ENCODE results near the gene DDX1. TPM values are rescaled to one million over a fixed set of nuclear protein-coding genes. Genes with fewer than 3 reads are reported as not detected.

Gene DDX1
- total RNA-seq, 1 donor from 2014 or later = 100 TPM

- Mint-ChIP-seq H3K4me3 (ENCODE audit: unreplicated experiment) (no peak overlapping the region), H3K4me1 (ENCODE audit: unreplicated experiment) (peaks cover 18% of the 10 kb centered on the region), H3K27ac (ENCODE audit: unreplicated experiment) (no peak overlapping the region), H3K9me3 (ENCODE audit: unreplicated experiment) (no peaks in the 10 kb centered on the region), H3K36me3 (ENCODE audit: low read depth, unreplicated experiment) (no peaks in the 10 kb centered on the region), H3K27me3 (ENCODE audit: unreplicated experiment) (no peaks in the 10 kb centered on the region)
- no peak for TF ChIP-seq CTCF (IDR thresholded peaks at IDR 0.05; ENCODE audit: unreplicated experiment)
- no peak for DNase-seq (ENCODE audit: low spot score)
Measured at GRCh38 chr2:15566912-15567311, 24.8 kb upstream of the DDX1 start.

- Mint-ChIP-seq H3K27me3 (ENCODE audit: unreplicated experiment) (no peaks in the 10 kb centered on the region), H3K36me3 (ENCODE audit: low read depth, unreplicated experiment) (no peaks in the 10 kb centered on the region), H3K4me1 (ENCODE audit: unreplicated experiment) (peaks cover 15% of the 10 kb centered on the region), H3K9me3 (ENCODE audit: unreplicated experiment) (no peaks in the 10 kb centered on the region), H3K4me3 (ENCODE audit: unreplicated experiment) (no peak overlapping the region), H3K27ac (ENCODE audit: unreplicated experiment) (no peak overlapping the region)
- DNase-seq (ENCODE audit: low spot score) = no peak
- no peak for TF ChIP-seq CTCF (IDR thresholded peaks at IDR 0.05; ENCODE audit: unreplicated experiment)
Measured at GRCh38 chr2:15568874-15569273, 22.8 kb upstream of the DDX1 start.

- H3K36me3 Mint-ChIP-seq (ENCODE audit: low read depth, unreplicated experiment) = no peaks in the 10 kb centered on the region
- no peak overlapping the region for H3K4me3 Mint-ChIP-seq (ENCODE audit: unreplicated experiment)
- peaks cover 24% of the 10 kb centered on the region for H3K4me1 Mint-ChIP-seq (ENCODE audit: unreplicated experiment)
- no peak overlapping the region for H3K27ac Mint-ChIP-seq (ENCODE audit: unreplicated experiment)
- DNase-seq (ENCODE audit: low spot score) = no peak
- H3K9me3 Mint-ChIP-seq (ENCODE audit: unreplicated experiment) = no peaks in the 10 kb centered on the region
- no peak for TF ChIP-seq CTCF (IDR thresholded peaks at IDR 0.05; ENCODE audit: unreplicated experiment)
- no peaks in the 10 kb centered on the region for H3K27me3 Mint-ChIP-seq (ENCODE audit: unreplicated experiment)
Measured at GRCh38 chr2:15570104-15570503, 21.6 kb upstream of the DDX1 start.

GRCh38 chr2:15571729-15572128 is 19.9 kb upstream of the DDX1 start:
- H3K4me3 Mint-ChIP-seq (ENCODE audit: unreplicated experiment) = no peak overlapping the region
- peaks cover 32% of the 10 kb centered on the region for H3K4me1 Mint-ChIP-seq (ENCODE audit: unreplicated experiment)
- TF ChIP-seq CTCF (IDR thresholded peaks at IDR 0.05; ENCODE audit: unreplicated experiment) = no peak
- no peak for DNase-seq (ENCODE audit: low spot score)
- H3K9me3 Mint-ChIP-seq (ENCODE audit: unreplicated experiment) = no peaks in the 10 kb centered on the region
- peaks cover 8% of the 10 kb centered on the region for H3K27me3 Mint-ChIP-seq (ENCODE audit: unreplicated experiment)
- H3K27ac Mint-ChIP-seq (ENCODE audit: unreplicated experiment) = no peak overlapping the region
- H3K36me3 Mint-ChIP-seq (ENCODE audit: low read depth, unreplicated experiment) = no peaks in the 10 kb centered on the region

- Mint-ChIP-seq H3K27me3 (ENCODE audit: unreplicated experiment) (peaks cover 8% of the 10 kb centered on the region), H3K9me3 (ENCODE audit: unreplicated experiment) (no peaks in the 10 kb centered on the region), H3K36me3 (ENCODE audit: low read depth, unreplicated experiment) (no peaks in the 10 kb centered on the region), H3K4me3 (ENCODE audit: unreplicated experiment) (no peak overlapping the region), H3K27ac (ENCODE audit: unreplicated experiment) (peak overlapping the region; percentile 4), H3K4me1 (ENCODE audit: unreplicated experiment) (peaks cover 28% of the 10 kb centered on the region)
- peak; percentile 96 for DNase-seq (ENCODE audit: low spot score)
- peak; percentile 48 for TF ChIP-seq CTCF (IDR thresholded peaks at IDR 0.05; ENCODE audit: unreplicated experiment)
Measured at GRCh38 chr2:15577071-15577735, 14.5 kb upstream of the DDX1 start.
